Measurements from ENCODE around the gene FCHO1. TPM values are rescaled to one million over a fixed set of nuclear protein-coding genes. Genes with fewer than 3 reads are reported as not detected.

The FCHO1 gene
- total RNA-seq, 1 experiment from 2014 or later: 0.80 TPM

GRCh38 chr19:17733127-17733526 lies 18.1 kb upstream of the FCHO1 start:
- DNase-seq (ENCODE audit: low read depth): no peak

- DNase-seq (ENCODE audit: low read depth): no peak
These were observed 17.1 kb upstream of the FCHO1 start for GRCh38 chr19:17734146-17734545.

GRCh38 chr19:17735410-17735809 lies 15.9 kb upstream of the FCHO1 start:
- DNase-seq (ENCODE audit: low read depth): no peak

GRCh38 chr19:17737690-17738153 lies 13.6 kb upstream of the FCHO1 start:
- DNase-seq (ENCODE audit: low read depth): no peak

- peak; percentile 19 for DNase-seq (ENCODE audit: low read depth)
These were observed 12.0 kb upstream of the FCHO1 start for GRCh38 chr19:17739121-17739875.

- DNase-seq (ENCODE audit: low read depth): no peak
These were observed 9.8 kb upstream of the FCHO1 start for GRCh38 chr19:17741456-17741855.

- peak; percentile 38 for DNase-seq (ENCODE audit: low read depth)
These were observed 7.2 kb upstream of the FCHO1 start for GRCh38 chr19:17743874-17744580.

GRCh38 chr19:17747205-17748098 lies 3.8 kb upstream of the FCHO1 start:
- DNase-seq (ENCODE audit: low read depth): peak; percentile 70

- DNase-seq (ENCODE audit: low read depth): no peak
These were observed 2.2 kb upstream of the FCHO1 start for GRCh38 chr19:17748884-17749638.

- no peak for DNase-seq (ENCODE audit: low read depth)
These were observed 1.4 kb upstream of the FCHO1 start for GRCh38 chr19:17749912-17750317.

GRCh38 chr19:17751912-17752273 lies 616 bp downstream of the FCHO1 start:
- no peak for DNase-seq (ENCODE audit: low read depth)

- no peak for DNase-seq (ENCODE audit: low read depth)
These were observed 1.8 kb downstream of the FCHO1 start for GRCh38 chr19:17752865-17753639.

GRCh38 chr19:17753976-17754375 lies 2.7 kb downstream of the FCHO1 start:
- no peak for DNase-seq (ENCODE audit: low read depth)

- no peak for DNase-seq (ENCODE audit: low read depth)
These were observed 3.6 kb downstream of the FCHO1 start for GRCh38 chr19:17754634-17755442.

GRCh38 chr19:17755443-17755890 lies 4.2 kb downstream of the FCHO1 start:
- DNase-seq (ENCODE audit: low read depth): no peak

GRCh38 chr19:17755977-17756670 lies 4.8 kb downstream of the FCHO1 start:
- peak; percentile 17 for DNase-seq (ENCODE audit: low read depth)

- DNase-seq (ENCODE audit: low read depth): peak; percentile 33
These were observed 5.8 kb downstream of the FCHO1 start for GRCh38 chr19:17757125-17757524.

- no peak for DNase-seq (ENCODE audit: low read depth)
These were observed 7.2 kb downstream of the FCHO1 start for GRCh38 chr19:17758515-17758914.

GRCh38 chr19:17761148-17761547 lies 9.9 kb downstream of the FCHO1 start:
- no peak for DNase-seq (ENCODE audit: low read depth)
